22Rv1 (cell line): ENCODE results near the gene PAIP1.

Experiments
- ZFX ChIP-seq: fragments of 450-650 bp; IDR thresholded peaks from 2 replicates; pipeline ENCODE4 v1.6.1; 2017; ENCODE audit warnings: antibody characterized with exemption, borderline replicate concordance
- TF ChIP-seq, protein P1 (sequence below): fragments of 450-650 bp; IDR thresholded peaks from 2 replicates; pipeline ENCODE4 v1.5.1; 2017; ENCODE audit warnings: mild to moderate bottlenecking

DNA sequence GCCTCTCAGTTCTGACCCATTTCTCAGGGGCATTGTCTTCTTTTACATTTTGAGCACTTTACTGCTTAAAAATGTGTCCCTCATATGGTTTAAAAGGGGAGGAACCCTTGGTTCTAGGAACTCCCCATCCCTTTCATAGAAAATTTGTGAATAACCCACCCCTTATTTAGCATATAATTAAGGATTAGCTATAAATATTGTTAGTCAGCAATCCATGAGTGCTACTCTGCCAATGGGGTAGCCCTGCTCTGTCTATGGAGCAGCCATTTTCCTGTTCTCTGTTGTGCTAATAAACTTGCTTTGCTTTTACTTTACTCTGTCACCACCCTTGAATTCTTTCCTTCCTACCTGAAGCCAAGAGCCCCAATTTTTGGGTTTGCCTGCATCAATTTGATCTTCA is 33.8 kb upstream of the PAIP1 start:
- TF ChIP-seq, protein P1, sequence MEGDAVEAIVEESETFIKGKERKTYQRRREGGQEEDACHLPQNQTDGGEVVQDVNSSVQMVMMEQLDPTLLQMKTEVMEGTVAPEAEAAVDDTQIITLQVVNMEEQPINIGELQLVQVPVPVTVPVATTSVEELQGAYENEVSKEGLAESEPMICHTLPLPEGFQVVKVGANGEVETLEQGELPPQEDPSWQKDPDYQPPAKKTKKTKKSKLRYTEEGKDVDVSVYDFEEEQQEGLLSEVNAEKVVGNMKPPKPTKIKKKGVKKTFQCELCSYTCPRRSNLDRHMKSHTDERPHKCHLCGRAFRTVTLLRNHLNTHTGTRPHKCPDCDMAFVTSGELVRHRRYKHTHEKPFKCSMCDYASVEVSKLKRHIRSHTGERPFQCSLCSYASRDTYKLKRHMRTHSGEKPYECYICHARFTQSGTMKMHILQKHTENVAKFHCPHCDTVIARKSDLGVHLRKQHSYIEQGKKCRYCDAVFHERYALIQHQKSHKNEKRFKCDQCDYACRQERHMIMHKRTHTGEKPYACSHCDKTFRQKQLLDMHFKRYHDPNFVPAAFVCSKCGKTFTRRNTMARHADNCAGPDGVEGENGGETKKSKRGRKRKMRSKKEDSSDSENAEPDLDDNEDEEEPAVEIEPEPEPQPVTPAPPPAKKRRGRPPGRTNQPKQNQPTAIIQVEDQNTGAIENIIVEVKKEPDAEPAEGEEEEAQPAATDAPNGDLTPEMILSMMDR: no peak
- no peak for TF ChIP-seq ZFX
